Activated CD8-positive, alpha-beta memory T cell treated with anti-CD3 and anti-CD28 coated beads, Interleukin-2, amount 50 U/mL, for 24 hours (primary cell): ENCODE results near the gene KIAA1586.
"Not testable (repeated sequence)": the region's sequence is repeated elsewhere in the genome, so short reads cannot be mapped to it uniquely, and the experiment has no call there.

ENCODE experiments used
- DNase-seq: peaks from one replicate; pipeline ENCODE4 v3.0.0-alpha.2; 2020; ENCODE audit errors: extremely low read depth

The KIAA1586 gene

GRCh38 chr6:57046332-57047256 lies at the start of gene KIAA1586:
Gene KIAA1586 (plus strand): TSS chr6:57046693. CDS start chr6:57046756, 63 bp downstream.
- peak; percentile 66 for DNase-seq

GRCh38 chr6:56999049-56999448 lies 47.4 kb upstream of the KIAA1586 start:
- DNase-seq = no peak

GRCh38 chr6:56999748-57000147 lies 46.7 kb upstream of the KIAA1586 start:
- DNase-seq = not testable (repeated sequence)

- DNase-seq = no peak
Measured at GRCh38 chr6:57002197-57002596, 44.3 kb upstream of the KIAA1586 start.

GRCh38 chr6:57004292-57004691 lies 42.2 kb upstream of the KIAA1586 start:
- no peak for DNase-seq

- no peak for DNase-seq
Measured at GRCh38 chr6:57006101-57006500, 40.4 kb upstream of the KIAA1586 start.

- DNase-seq = not testable (repeated sequence)
Measured at GRCh38 chr6:57008069-57008468, 38.4 kb upstream of the KIAA1586 start.

GRCh38 chr6:57013521-57013926 lies 33.0 kb upstream of the KIAA1586 start:
- DNase-seq = no peak

- no peak for DNase-seq
Measured at GRCh38 chr6:57017069-57017468, 29.4 kb upstream of the KIAA1586 start.

- no peak for DNase-seq
Measured at GRCh38 chr6:57017841-57018240, 28.7 kb upstream of the KIAA1586 start.

- no peak for DNase-seq
Measured at GRCh38 chr6:57019434-57019833, 27.1 kb upstream of the KIAA1586 start.

GRCh38 chr6:57021086-57021720 lies 25.3 kb upstream of the KIAA1586 start:
- no peak for DNase-seq

- DNase-seq = no peak
Measured at GRCh38 chr6:57024321-57024720, 22.2 kb upstream of the KIAA1586 start.

GRCh38 chr6:57024775-57025174 lies 21.7 kb upstream of the KIAA1586 start:
- no peak for DNase-seq

- no peak for DNase-seq
Measured at GRCh38 chr6:57026001-57026400, 20.5 kb upstream of the KIAA1586 start.

GRCh38 chr6:57027301-57027700 lies 19.2 kb upstream of the KIAA1586 start:
- DNase-seq = no peak

- no peak for DNase-seq
Measured at GRCh38 chr6:57029213-57029612, 17.3 kb upstream of the KIAA1586 start.

GRCh38 chr6:57033228-57033627 lies 13.3 kb upstream of the KIAA1586 start:
- no peak for DNase-seq

- no peak for DNase-seq
Measured at GRCh38 chr6:57035549-57035948, 10.9 kb upstream of the KIAA1586 start.

- DNase-seq = no peak
Measured at GRCh38 chr6:57038906-57039305, 7.6 kb upstream of the KIAA1586 start.

GRCh38 chr6:57040011-57040410 lies 6.5 kb upstream of the KIAA1586 start:
- no peak for DNase-seq

- not testable (repeated sequence) for DNase-seq
Measured at GRCh38 chr6:57044061-57044460, 2.4 kb upstream of the KIAA1586 start.

- DNase-seq = no peak
Measured at GRCh38 chr6:57044568-57044967, 1.9 kb upstream of the KIAA1586 start.
